ENCODE results near the gene KDM4D.

- TF ChIP-seq CTCF (IDR thresholded peaks at IDR 0.05), result no peak
- TF ChIP-seq POLR2A (IDR thresholded peaks at IDR 0.05), result no peak
These were observed 23.9 kb downstream of the KDM4D start for GRCh38 chr11:94997437-94997836.
